T-helper 2 cell treated with Interferon-gamma antibody and Interleukin-4, amounts not matched to agents 100 ng/mL and 5 ng/mL, for 36 hours (primary cell): ENCODE data around the gene TRIM65. TPM values are rescaled to one million over a fixed set of nuclear protein-coding genes. Genes with fewer than 3 reads are reported as not detected.

Experiments
- intact Hi-C: fragments of 100-400 bp; cut with micrococcal nuclease; formaldehyde crosslinking; loops from one replicate; pipeline ENCODE4 v1.15.1; 2023
- total RNA-seq: library from RNA; stranded (reverse); gene quantifications from 2 replicates; pipeline ENCODE4 v1.2.3, GENCODE V29; 2022

TRIM65 gene
- total RNA-seq, 1 donor from 2014 or later: 38.3 TPM

GRCh38 chr17:75917141-75917916 is 20.6 kb upstream of the TRIM65 start:
- intact Hi-C loops: no loop called here

GRCh38 chr17:75915268-75915667 is 18.5 kb upstream of the TRIM65 start:
- intact Hi-C loops: no loop called here

DNA sequence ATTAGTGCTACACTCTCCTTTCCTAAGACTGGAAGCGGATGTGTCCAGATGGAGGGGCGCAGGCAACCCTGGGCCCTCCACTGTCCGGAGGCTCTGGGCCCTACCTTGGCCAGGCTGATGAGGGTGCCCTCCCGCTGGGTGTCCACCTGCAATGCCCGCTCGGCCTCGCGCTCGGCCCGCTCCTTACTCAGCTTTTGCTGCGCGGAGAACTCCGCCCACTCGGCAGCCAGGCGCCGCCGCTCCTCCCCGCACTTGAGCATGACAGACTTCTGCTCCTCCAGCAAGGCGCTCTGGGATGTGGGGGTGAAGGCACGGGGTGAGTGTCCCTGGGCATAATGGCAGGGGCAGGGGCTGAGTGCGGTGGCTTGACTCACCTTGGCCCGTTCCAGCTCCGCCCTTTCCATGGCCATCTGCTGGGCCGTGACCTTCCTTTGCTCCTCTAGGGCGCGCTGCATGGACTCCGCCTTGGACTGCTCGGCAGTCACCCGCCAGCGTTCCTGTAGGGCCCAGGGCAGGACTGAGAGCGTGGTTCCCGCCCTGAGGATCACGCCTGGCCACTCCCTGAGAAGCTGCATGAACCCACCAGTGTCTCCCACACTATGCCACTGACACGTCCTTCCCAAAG is 18.0 kb upstream of the TRIM65 start:
- intact Hi-C loops: no loop called here

DNA sequence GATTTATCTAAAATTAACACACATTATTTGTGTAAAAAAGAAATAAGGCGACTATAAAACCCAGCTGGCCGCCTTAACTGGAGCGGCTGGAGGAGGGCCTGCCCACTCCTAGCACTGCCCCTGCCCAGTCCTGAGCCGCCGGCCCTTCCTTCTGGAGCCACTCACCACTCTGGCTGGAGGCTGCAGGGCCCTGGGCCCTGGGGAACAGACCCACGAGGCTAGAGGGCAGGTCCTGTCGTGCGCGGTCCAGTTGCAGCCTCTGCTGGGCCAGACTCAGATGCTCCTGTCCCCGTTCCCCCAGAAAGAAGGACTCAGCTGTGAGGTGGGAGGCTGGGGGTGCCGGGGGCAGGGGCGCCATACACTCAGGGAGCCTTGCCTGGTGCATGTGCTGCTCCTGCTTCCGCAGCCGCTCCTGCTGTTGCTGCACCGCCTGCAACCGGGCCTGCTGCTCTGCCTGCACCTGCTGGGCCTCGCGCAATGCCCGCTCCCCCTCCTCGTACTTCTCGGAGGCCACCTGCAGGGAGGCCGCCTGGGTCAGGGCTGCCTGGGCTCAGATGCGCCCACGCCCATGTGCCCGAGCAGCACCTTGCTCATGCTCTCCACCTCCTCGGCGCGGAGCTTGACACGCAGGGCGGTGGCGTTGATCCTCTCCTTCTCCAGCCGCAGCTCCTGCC is 16.9 kb upstream of the TRIM65 start:
- intact Hi-C loops: no loop called here

- intact Hi-C loops: no loop called here
These were observed 13.9 kb upstream of the TRIM65 start for GRCh38 chr17:75910699-75911098.

DNA sequence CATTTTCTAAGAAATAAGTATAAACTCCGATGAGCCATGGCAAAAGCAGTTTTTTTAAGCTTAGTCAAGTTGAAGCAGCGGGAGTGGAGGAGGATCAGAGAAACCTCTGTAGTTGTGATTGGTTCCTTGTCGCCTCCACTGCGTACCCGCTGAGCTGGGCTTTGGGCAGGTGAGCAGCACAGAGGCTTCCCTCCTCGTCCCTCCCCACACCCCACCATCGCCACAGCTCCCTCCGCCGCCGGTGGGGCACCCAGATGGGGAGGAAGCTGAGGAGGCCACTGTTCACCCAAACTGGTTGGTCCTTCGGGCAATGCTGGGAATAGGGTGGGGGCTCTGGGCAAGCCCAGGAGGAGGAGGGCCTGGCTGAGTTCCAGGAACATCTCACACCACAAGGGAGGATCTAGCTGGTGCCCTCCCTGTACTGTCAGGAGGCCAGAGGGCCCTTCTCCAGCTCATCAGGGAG is 13.1 kb upstream of the TRIM65 start:
- intact Hi-C loops: no loop called here

- intact Hi-C loops: no loop called here
These were observed 12.5 kb upstream of the TRIM65 start for GRCh38 chr17:75909051-75909811.

DNA sequence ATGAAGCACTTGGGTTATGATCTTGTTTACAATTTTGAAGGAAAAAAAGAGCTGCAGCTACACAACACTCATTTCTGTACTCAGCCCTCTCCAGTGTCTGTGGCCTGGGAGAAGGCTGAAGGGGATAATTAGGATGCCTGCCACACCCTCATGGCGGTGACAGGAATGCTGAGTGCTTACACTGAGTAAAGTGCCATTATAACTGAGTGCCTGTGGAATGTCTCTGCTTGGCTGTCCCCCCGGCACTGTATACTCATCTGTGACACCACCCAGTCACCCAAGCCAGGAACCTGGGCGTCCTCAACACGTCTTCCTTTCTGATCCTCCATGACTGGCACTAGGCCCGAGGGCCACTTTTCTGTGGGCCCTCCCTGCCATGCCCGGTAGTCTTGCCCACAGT is 11.4 kb upstream of the TRIM65 start:
- intact Hi-C loops: no loop called here

- intact Hi-C loops: no loop called here
These were observed 9.6 kb upstream of the TRIM65 start for GRCh38 chr17:75906143-75906884.

GRCh38 chr17:75904749-75905521 is 8.2 kb upstream of the TRIM65 start, which contains the start of gene MRPL38:
MRPL38 (minus strand) TSS chr17:75904884; CDS start chr17:75904875, 9 bp downstream.
- intact Hi-C loops: loop anchor here (1.0 to 2.0 kb wide), 5 partner anchors 9 to 100 kb away; partner anchors contain the start of genes ACOX1, FBF1, TEN1 and TRIM65

- intact Hi-C loops: no loop called here
These were observed 5.7 kb upstream of the TRIM65 start for GRCh38 chr17:75902406-75902805.

DNA sequence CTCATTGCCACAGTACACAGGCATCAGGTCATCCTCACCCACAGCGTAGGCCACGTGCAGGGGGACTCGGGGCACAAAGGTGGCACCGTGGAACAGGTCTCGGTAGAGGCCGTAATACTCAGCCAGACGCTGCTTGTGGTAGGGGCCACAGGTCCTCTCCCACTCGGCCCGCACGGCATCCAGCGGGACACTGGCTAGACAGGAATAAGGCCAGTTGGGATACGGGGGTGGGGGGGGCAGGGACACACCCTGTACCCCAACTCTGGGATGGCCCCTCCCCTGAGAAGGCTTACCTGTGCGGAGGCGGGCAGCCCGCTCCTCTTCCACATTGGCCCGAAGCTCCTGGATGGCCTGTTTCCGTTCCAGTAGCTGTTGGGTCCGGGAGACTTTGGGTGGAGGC is 5.0 kb upstream of the TRIM65 start:
- intact Hi-C loops: no loop called here

GRCh38 chr17:75900691-75901533 is 4.2 kb upstream of the TRIM65 start:
- intact Hi-C loops: no loop called here

- intact Hi-C loops: no loop called here
These were observed 3.2 kb upstream of the TRIM65 start for GRCh38 chr17:75899767-75900468.

GRCh38 chr17:75899353-75899752 is 2.6 kb upstream of the TRIM65 start:
- intact Hi-C loops: no loop called here

GRCh38 chr17:75898791-75899190 is 2.0 kb upstream of the TRIM65 start:
- intact Hi-C loops: no loop called here

- intact Hi-C loops: no loop called here
These were observed 1.3 kb upstream of the TRIM65 start for GRCh38 chr17:75898065-75898464.
